SU-DHL-6 (cell line): Measurements from ENCODE around the gene KIAA0319L.
"Not testable (repeated sequence)": the region's sequence is repeated elsewhere in the genome, so short reads cannot be mapped to it uniquely, and the experiment has no call there.

Experiments
- CTCF ChIP-seq: fragments of 200-600 bp; sonication (generic); IDR thresholded peaks from one replicate; pipeline ENCODE4 v1.5.1; 2017; ENCODE audit warnings: antibody characterized with exemption, mild to moderate bottlenecking, low read length, moderate library complexity; ENCODE audit not compliant: insufficient read depth, poor library complexity, severe bottlenecking
- EZH2phosphoT487 ChIP-seq: fragments of 200-600 bp; sonication (generic), shearing (Covaris generic); conservative IDR thresholded peaks from 2 replicates; pipeline ENCODE4 v1.6.1; 2018; ENCODE audit warnings: mild to moderate bottlenecking, antibody characterized with exemption, low read length, moderate library complexity, mixed read lengths

- not testable (repeated sequence) for TF ChIP-seq CTCF, EZH2phosphoT487
These were observed 84.0 kb downstream of the KIAA0319L start for GRCh38 chr1:35473216-35473615.
